CD8-positive, alpha-beta memory T cell (primary cell): ENCODE measurements around the gene UCN. TPM values are rescaled to one million over a fixed set of nuclear protein-coding genes. Genes with fewer than 3 reads are reported as not detected.

Source experiments
- CTCF ChIA-PET: fragments of 350-600 bp; sonication (Branson Sonifier 250); formaldehyde crosslinking; loops from one replicate; lab custom pipeline; 2021; ENCODE audit warnings: antibody characterized with exemption; lab: Charles Lee
- POLR2A ChIA-PET: fragments of 350-600 bp; sonication (Branson Sonifier 250); formaldehyde crosslinking; loops from one replicate; lab custom pipeline; 2021; ENCODE audit warnings: antibody characterized with exemption; lab: Charles Lee
- DNase-seq, 5 donors: peaks; one replicate each; pipeline versions ENCODE4 v3.0.0 to v3.0.0-alpha.2; 2020 to 2022; ENCODE audit warnings: mixed read lengths in 1 of 5
- H3K27ac ChIP-seq: one replicate; pipeline ENCODE4 v1.7.0; 2013; ENCODE audit warnings: low read depth, mild to moderate bottlenecking, low read length, moderate library complexity
- H3K27me3 ChIP-seq: 2 replicates; pipeline ENCODE4 v1.7.0; 2013; ENCODE audit warnings: low read length, mild to moderate bottlenecking; ENCODE audit not compliant: insufficient read depth, poor library complexity, severe bottlenecking
- H3K36me3 ChIP-seq: 2 replicates; pipeline ENCODE4 v1.7.0; 2013; ENCODE audit warnings: mild to moderate bottlenecking, low read length, moderate library complexity; ENCODE audit not compliant: insufficient read depth
- H3K4me1 ChIP-seq: 2 replicates; pipeline ENCODE4 v1.7.0; 2013; ENCODE audit warnings: mild to moderate bottlenecking, low read length, moderate library complexity; ENCODE audit not compliant: insufficient read depth
- H3K4me3 ChIP-seq: 2 replicates; pipeline ENCODE4 v1.7.0; 2013; ENCODE audit warnings: mild to moderate bottlenecking, low read length
- H3K9me3 ChIP-seq: 2 replicates; pipeline ENCODE4 v1.7.0; 2013; ENCODE audit warnings: mild to moderate bottlenecking, low read length
- H3K27ac Mint-ChIP-seq, 8 donors: one replicate each; pipeline ENCODE4 v1.8.0; 2020 to 2021; ENCODE audit warnings: mixed read lengths in 8 of 8, mild to moderate bottlenecking in 6 of 8, inconsistent platforms in 3 of 8, moderate library complexity in 3 of 8
- H3K27me3 Mint-ChIP-seq, 2 donors: one replicate each; pipeline ENCODE4 v1.8.0; 2020 to 2021; ENCODE audit warnings: mixed read lengths in 2 of 2, mild to moderate bottlenecking in 1 of 2, moderate library complexity in 1 of 2
- H3K36me3 Mint-ChIP-seq, 3 donors: one replicate each; pipeline ENCODE4 v1.8.0; 2020 to 2021; ENCODE audit warnings: mixed read lengths in 3 of 3, inconsistent platforms in 1 of 3, mild to moderate bottlenecking in 1 of 3
- H3K4me1 Mint-ChIP-seq, 3 donors: one replicate each; pipeline ENCODE4 v1.8.0; 2020 to 2021; ENCODE audit warnings: mixed read lengths in 3 of 3, inconsistent platforms in 1 of 3, mild to moderate bottlenecking in 1 of 3
- H3K4me3 Mint-ChIP-seq, 7 donors: one replicate each; pipeline ENCODE4 v1.8.0; 2020 to 2021; ENCODE audit warnings: mixed read lengths in 7 of 7, mild to moderate bottlenecking in 6 of 7, moderate library complexity in 4 of 7, inconsistent platforms in 2 of 7
- H3K9me3 Mint-ChIP-seq, 5 donors: one replicate each; pipeline ENCODE4 v1.8.0; 2020 to 2022; ENCODE audit warnings: mixed read lengths in 5 of 5, mild to moderate bottlenecking in 3 of 5, moderate library complexity in 2 of 5, inconsistent platforms in 1 of 5
- polyA plus RNA-seq: library from polyadenylated mRNA; unstranded; fragments of 300-500 nt; fragmentation: Illumina TruSeq; gene quantifications from one replicate; pipeline ENCODE4 v1.2.3, GENCODE V29; 2021
- total RNA-seq, 2 experiments: library from RNA; stranded (reverse); gene quantifications; one replicate each; pipeline ENCODE4 v1.2.3, GENCODE V29; 2021

Gene UCN
- total and polyA plus RNA-seq, 3 experiments from 2014 or later = 0.71 to 2.6 (median 1.7) TPM

- no peak overlapping the region for H3K27ac ChIP-seq
- Mint-ChIP-seq H3K9me3 (no peaks in the 10 kb centered on the region), H3K4me1 (peaks cover 51 to 76% (median 69%) of the 10 kb centered on the region in 3 donors), H3K36me3 (peaks cover 0 to 39% (median 9%) of the 10 kb centered on the region in 3 donors), H3K27ac (peak overlapping the region in 7 of 8 donors; percentile 17 to 80 (median 57)), H3K27me3 (peaks cover 0 to 1% of the 10 kb centered on the region in 2 donors), H3K4me3 (peak overlapping the region in 3 of 7 donors; percentile 3 to 21 (median 7))
- no peak overlapping the region for H3K4me3 ChIP-seq
- ChIA-PET CTCF (interaction anchor here (1.8 kb wide), 1 partner anchor 15 kb away, joined by 4 read pairs; no protein-coding TSS in a partner anchor), POLR2A (no interaction called here)
- no peaks in the 10 kb centered on the region for H3K9me3 ChIP-seq
- no peaks in the 10 kb centered on the region for H3K36me3 ChIP-seq
- peak in 2 of 5 donors; percentile 11 to 63 for DNase-seq
- peaks cover 24% of the 10 kb centered on the region for H3K4me1 ChIP-seq
- H3K27me3 ChIP-seq = no peaks in the 10 kb centered on the region
These were observed 43.8 kb upstream of the UCN start for GRCh38 chr2:27351802-27352598.

DNA sequence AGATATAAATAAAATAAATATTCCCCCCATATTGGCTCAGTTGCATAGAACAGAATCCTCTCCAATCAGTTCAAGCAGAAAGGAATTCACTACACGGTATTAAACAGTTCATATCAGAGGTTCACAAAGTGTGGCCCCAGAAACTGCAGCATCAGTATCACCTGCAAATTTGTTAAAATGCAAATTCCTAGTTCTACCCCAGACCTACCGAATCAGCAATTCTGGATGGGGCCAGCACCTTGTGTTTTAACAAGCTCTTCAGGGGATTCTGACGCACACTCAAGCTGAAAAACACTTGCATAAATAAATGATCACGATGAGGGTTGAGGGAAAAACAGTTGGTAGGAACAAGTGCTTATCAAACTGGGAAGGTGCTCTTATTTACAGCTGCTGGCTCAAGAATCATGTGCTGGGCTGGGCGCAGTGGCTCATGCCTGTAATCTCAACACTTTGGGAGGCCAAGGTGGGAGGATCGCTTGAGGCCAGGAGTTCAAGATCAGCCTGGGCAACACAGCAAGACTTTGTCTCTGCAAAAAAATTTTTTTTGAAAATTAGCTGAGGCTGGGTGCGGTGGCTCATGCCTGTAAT lies 42.0 kb upstream of the UCN start:
- Mint-ChIP-seq H3K27ac (peak overlapping the region in 2 of 8 donors; percentile 14 to 45), H3K27me3 (peaks cover 0 to 1% of the 10 kb centered on the region in 2 donors), H3K4me1 (peaks cover 44 to 65% (median 62%) of the 10 kb centered on the region in 3 donors), H3K4me3 (no peak overlapping the region), H3K36me3 (peaks cover 0 to 27% (median 9%) of the 10 kb centered on the region in 3 donors), H3K9me3 (no peaks in the 10 kb centered on the region)
- H3K27ac ChIP-seq = no peak overlapping the region
- H3K4me1 ChIP-seq = peaks cover 17% of the 10 kb centered on the region
- no peaks in the 10 kb centered on the region for H3K9me3 ChIP-seq
- no peaks in the 10 kb centered on the region for H3K36me3 ChIP-seq
- ChIA-PET POLR2A (no interaction called here), CTCF (no interaction called here)
- no peaks in the 10 kb centered on the region for H3K27me3 ChIP-seq
- H3K4me3 ChIP-seq = no peak overlapping the region
- no peak for DNase-seq

DNA sequence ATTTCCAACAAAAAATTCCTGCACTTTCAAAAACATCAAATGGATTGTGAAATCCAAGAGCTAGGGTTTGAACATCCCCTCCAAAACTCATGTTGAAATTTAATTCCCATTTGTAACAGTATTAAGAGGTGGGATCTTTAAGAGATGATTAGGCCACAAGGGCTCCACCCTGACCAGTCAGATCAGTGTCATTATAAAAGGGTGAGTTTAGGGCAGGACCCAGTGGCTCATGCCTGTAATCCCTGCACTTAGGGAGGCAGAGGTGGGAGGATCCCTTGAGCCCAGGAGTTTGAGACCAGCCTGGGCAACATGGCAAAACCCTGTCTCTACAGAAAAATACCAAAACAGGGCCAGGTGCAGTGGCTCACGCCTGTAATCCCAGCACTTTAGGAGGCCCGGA lies 39.4 kb upstream of the UCN start:
- Histone ChIP-seq H3K27ac (no peak overlapping the region), H3K36me3 (peaks cover 9% of the 10 kb centered on the region), H3K27me3 (no peaks in the 10 kb centered on the region), H3K9me3 (no peaks in the 10 kb centered on the region), H3K4me3 (no peak overlapping the region), H3K4me1 (peaks cover 13% of the 10 kb centered on the region)
- Mint-ChIP-seq H3K4me3 (no peak overlapping the region), H3K36me3 (peaks cover 0 to 36% (median 9%) of the 10 kb centered on the region in 3 donors), H3K27ac (no peak overlapping the region), H3K4me1 (peaks cover 36 to 50% (median 45%) of the 10 kb centered on the region in 3 donors), H3K27me3 (peaks cover 0 to 1% of the 10 kb centered on the region in 2 donors), H3K9me3 (no peaks in the 10 kb centered on the region)
- ChIA-PET POLR2A (no interaction called here), CTCF (no interaction called here)
- DNase-seq = no peak

- Histone ChIP-seq H3K9me3 (no peaks in the 10 kb centered on the region), H3K27me3 (no peaks in the 10 kb centered on the region), H3K4me3 (no peak overlapping the region), H3K36me3 (peaks cover 55% of the 10 kb centered on the region), H3K4me1 (no peaks in the 10 kb centered on the region), H3K27ac (no peak overlapping the region)
- ChIA-PET POLR2A (no interaction called here), CTCF (interaction anchor here (1.0 kb wide), 1 partner anchor 33 kb away, joined by 3 read pairs; no protein-coding TSS in a partner anchor)
- peaks cover 0 to 78% (median 18%) of the 10 kb centered on the region in 3 donors for H3K36me3 Mint-ChIP-seq
- no peaks in the 10 kb centered on the region for H3K9me3 Mint-ChIP-seq
- H3K4me1 Mint-ChIP-seq = no peaks in the 10 kb centered on the region
- no peak for DNase-seq
- H3K27me3 Mint-ChIP-seq = no peaks in the 10 kb centered on the region
- H3K27ac Mint-ChIP-seq = no peak overlapping the region
- H3K4me3 Mint-ChIP-seq = no peak overlapping the region
These were observed 27.9 kb upstream of the UCN start for GRCh38 chr2:27336173-27336572.

DNA sequence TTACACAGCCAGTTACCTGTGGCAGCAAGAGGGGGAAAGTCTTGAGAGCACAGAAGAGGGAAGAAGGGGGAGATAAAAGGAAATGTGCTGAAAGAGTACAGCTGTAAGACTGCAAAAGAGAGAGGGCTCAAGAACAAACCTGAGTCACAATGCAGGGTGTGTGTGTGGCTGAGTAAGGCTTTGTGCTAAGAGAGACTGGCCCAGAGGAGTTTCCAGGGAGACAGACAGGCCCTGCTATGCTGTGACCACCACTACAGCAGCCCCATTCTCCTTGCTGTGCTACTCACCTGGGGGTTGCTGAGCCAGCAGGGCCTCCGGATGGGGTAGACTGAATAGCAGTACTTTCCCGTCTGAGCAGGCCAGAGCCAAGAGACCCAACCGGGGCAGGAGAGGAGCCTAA lies 27.1 kb upstream of the UCN start:
- no peaks in the 10 kb centered on the region for H3K9me3 ChIP-seq
- CTCF ChIA-PET = interaction anchor here (0.7 kb wide), 1 partner anchor 33 kb away, joined by 3 read pairs; no protein-coding TSS in a partner anchor
- no peak overlapping the region for H3K27ac ChIP-seq
- POLR2A ChIA-PET = no interaction called here
- no peaks in the 10 kb centered on the region for H3K4me1 ChIP-seq
- Mint-ChIP-seq H3K4me3 (no peak overlapping the region), H3K36me3 (peaks cover 4 to 77% (median 19%) of the 10 kb centered on the region in 3 donors), H3K27me3 (no peaks in the 10 kb centered on the region), H3K27ac (peak overlapping the region in 4 of 8 donors; percentile 18 to 32 (median 26)), H3K4me1 (no peaks in the 10 kb centered on the region), H3K9me3 (no peaks in the 10 kb centered on the region)
- no peak for DNase-seq
- H3K36me3 ChIP-seq = peaks cover 52% of the 10 kb centered on the region
- H3K4me3 ChIP-seq = no peak overlapping the region
- no peaks in the 10 kb centered on the region for H3K27me3 ChIP-seq

GRCh38 chr2:27324720-27325119 lies 16.5 kb upstream of the UCN start:
- Histone ChIP-seq H3K27me3 (no peaks in the 10 kb centered on the region), H3K36me3 (peaks cover 18% of the 10 kb centered on the region), H3K27ac (no peak overlapping the region), H3K4me1 (peaks cover 15% of the 10 kb centered on the region), H3K4me3 (no peak overlapping the region), H3K9me3 (no peaks in the 10 kb centered on the region)
- H3K4me1 Mint-ChIP-seq = peaks cover 19 to 36% (median 21%) of the 10 kb centered on the region in 3 donors
- POLR2A ChIA-PET = no interaction called here
- DNase-seq = no peak
- H3K9me3 Mint-ChIP-seq = no peaks in the 10 kb centered on the region
- CTCF ChIA-PET = interaction anchor here (1.5 kb wide), 1 partner anchor 359 kb away, joined by 3 read pairs; no protein-coding TSS in a partner anchor
- H3K4me3 Mint-ChIP-seq = peak overlapping the region; percentile 24 to 99 (median 81)
- H3K36me3 Mint-ChIP-seq = peaks cover 5 to 51% (median 21%) of the 10 kb centered on the region in 3 donors
- H3K27ac Mint-ChIP-seq = peak overlapping the region in 7 of 8 donors; percentile 55 to 100 (median 66)
- H3K27me3 Mint-ChIP-seq = no peaks in the 10 kb centered on the region

GRCh38 chr2:27323596-27324285 lies 15.5 kb upstream of the UCN start:
- ChIA-PET POLR2A (no interaction called here), CTCF (interaction anchor here (0.6 to 5.9 kb wide), 4 partner anchors 20 to 418 kb away, joined by 3 to 27 read pairs (median 5); partner anchors contain the start of genes EIF2B4, NRBP1 and SNX17)
- Histone ChIP-seq H3K4me3 (peak overlapping the region; percentile 87), H3K9me3 (no peaks in the 10 kb centered on the region), H3K27me3 (no peaks in the 10 kb centered on the region), H3K36me3 (peaks cover 10% of the 10 kb centered on the region), H3K27ac (peak overlapping the region; percentile 89), H3K4me1 (peaks cover 15% of the 10 kb centered on the region)
- no peaks in the 10 kb centered on the region for H3K27me3 Mint-ChIP-seq
- H3K36me3 Mint-ChIP-seq = peaks cover 5 to 41% (median 21%) of the 10 kb centered on the region in 3 donors
- peak overlapping the region; percentile 94 to 100 (median 99) for H3K27ac Mint-ChIP-seq
- H3K4me1 Mint-ChIP-seq = peaks cover 19 to 36% (median 21%) of the 10 kb centered on the region in 3 donors
- peak overlapping the region; percentile 91 to 99 (median 97) for H3K4me3 Mint-ChIP-seq
- H3K9me3 Mint-ChIP-seq = no peaks in the 10 kb centered on the region
- no peak for DNase-seq
